Left renal cortex interstitium (tissue), 4 donors: ENCODE data around the gene PHACTR3. TPM values are rescaled to one million over a fixed set of nuclear protein-coding genes. Genes with fewer than 3 reads are reported as not detected.
"Not testable (repeated sequence)": the region's sequence is repeated elsewhere in the genome, so short reads cannot be mapped to it uniquely, and the experiment has no call there.

Experiments
- DNase-seq, 4 donors: peaks; one replicate each; pipeline ENCODE4 v3.0.0-alpha.2; 2013; ENCODE audit warnings: low read depth in 4 of 4, low spot score in 2 of 4, missing footprints in 1 of 4
- polyA plus RNA-seq, 4 donors: library from polyadenylated mRNA; unstranded; fragments of 120-200 nt; gene quantifications; one replicate each; pipeline ENCODE4 v1.2.1, GENCODE V29; 2013; ENCODE audit not compliant: insufficient read length in 4 of 4

Gene PHACTR3
- polyA plus RNA-seq, 4 donors, result 10.5 to 13.7 (median 12.2) TPM

DNA sequence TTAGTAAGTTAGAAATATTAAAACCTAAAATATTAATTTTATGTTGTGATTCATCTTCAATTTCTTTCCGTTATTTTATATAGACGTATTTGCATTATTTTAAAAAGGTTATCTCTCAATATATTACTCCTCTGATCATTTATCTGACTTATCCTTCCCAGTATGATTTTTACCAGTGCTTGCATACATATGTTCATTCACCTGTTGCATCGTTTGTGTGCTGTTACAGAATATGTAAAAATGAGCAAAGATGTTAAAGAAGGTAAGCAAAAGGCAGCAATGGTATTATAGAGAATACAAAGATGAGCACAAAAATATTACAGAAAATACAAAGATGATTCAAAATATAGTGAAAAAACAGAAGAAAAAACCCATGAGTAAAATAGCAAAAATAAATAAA is 280.2 kb downstream of the PHACTR3 start:
- no peak for DNase-seq

DNA sequence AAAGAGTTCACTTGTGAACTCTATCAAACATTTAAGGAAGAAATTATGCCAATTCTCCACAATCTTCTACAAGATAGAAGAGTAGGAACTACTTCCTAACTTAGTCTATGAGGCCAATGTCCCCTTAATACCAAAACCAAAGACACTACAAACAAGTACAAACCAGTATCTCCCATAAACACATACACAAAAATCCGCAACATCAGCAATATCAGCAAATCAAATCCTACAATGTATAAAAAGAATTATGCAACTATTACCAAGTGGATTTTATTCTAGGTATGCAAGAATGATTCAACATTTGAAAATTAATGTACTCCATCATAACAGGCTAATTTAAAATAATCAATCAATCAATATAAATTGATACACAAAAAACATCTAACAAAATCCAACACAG is 283.7 kb downstream of the PHACTR3 start:
- no peak for DNase-seq

DNA sequence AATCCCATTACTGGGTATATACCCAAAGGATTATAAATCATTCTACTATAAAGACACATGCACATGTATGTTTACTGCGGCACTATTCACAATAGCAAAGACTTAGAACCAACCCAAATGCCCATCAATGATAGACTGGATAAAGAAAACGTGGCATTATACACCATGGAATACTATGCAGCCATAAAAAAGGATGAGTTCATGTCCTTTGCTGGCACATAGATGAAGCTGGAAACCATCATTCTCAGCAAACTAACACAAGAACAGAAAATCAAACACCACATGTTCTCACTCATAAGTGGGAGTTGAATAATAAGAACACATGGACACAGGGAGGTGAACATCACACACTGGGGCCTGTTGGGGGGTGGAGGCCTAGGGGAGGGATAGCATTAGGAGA is 285.7 kb downstream of the PHACTR3 start:
- not testable (repeated sequence) for DNase-seq

DNA sequence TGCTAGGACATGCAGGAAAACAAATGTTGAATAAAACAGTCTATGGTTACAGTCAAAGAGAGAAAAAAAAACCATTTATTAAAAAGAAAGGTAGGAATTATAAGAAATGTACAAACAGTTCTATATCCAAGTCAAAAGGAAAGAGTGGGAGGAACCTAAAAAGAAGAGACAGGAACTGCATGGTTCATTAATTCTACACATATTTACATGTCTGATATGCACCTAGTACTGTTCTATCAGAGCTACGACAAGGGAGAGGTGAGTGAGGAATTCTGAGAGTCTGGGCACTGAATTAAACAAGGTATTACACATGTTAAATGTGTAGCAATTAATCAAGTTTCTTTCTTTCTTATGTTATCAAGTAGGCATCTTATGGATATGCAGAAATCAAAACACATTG is 287.2 kb downstream of the PHACTR3 start:
- DNase-seq, result no peak

DNA sequence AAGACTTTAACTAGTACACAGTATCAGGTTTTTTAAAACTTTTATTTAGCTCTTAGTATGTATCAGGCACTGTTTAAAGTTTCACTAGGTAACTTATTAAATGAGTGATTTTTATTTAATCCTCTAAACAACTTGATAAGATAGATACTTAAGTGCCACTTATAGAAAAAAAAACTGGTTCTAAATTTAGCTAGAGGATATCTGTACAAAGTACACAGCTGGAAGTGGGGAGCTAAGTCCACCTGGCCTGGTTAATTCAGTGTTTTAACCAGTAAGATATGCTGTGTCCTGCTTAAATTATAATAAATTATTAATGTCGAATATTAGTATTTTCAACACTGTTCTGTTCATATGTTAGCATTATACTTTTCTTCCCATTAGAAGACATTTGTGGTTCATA is 291.6 kb downstream of the PHACTR3 start:
- DNase-seq, result no peak
